Activated CD4-positive, alpha-beta memory T cell treated with anti-CD3 and anti-CD28 coated beads, Interleukin-2, amount 10 ng/mL, durations not matched to agents 7 days and 5 days (primary cell): ENCODE results near the gene AGPAT1. TPM values are rescaled to one million over a fixed set of nuclear protein-coding genes. Genes with fewer than 3 reads are reported as not detected.

ENCODE experiments used
- CTCF ChIA-PET: fragments of 350-600 bp; sonication (Branson Sonifier 250); formaldehyde crosslinking; loops from one replicate; lab custom pipeline; 2021; ENCODE audit warnings: antibody characterized with exemption, inconsistent platforms; lab: Charles Lee
- POLR2A ChIA-PET: fragments of 350-600 bp; sonication (Branson Sonifier 250); formaldehyde crosslinking; loops from one replicate; lab custom pipeline; 2021; ENCODE audit warnings: antibody characterized with exemption; lab: Charles Lee
- DNase-seq: peaks from one replicate; pipeline ENCODE4 v3.0.0-alpha.2; 2020
- H3K27ac Mint-ChIP-seq: one replicate; pipeline ENCODE4 v1.8.0; 2021; ENCODE audit warnings: mild to moderate bottlenecking, mixed read lengths
- H3K27me3 Mint-ChIP-seq: one replicate; pipeline ENCODE4 v1.8.0; 2021; ENCODE audit warnings: mixed read lengths
- H3K36me3 Mint-ChIP-seq: one replicate; pipeline ENCODE4 v1.8.0; 2021; ENCODE audit warnings: low read depth, mixed read lengths
- H3K4me1 Mint-ChIP-seq: one replicate; pipeline ENCODE4 v1.8.0; 2021; ENCODE audit warnings: mixed read lengths
- H3K4me3 Mint-ChIP-seq: one replicate; pipeline ENCODE4 v1.8.0; 2021; ENCODE audit warnings: mild to moderate bottlenecking, mixed read lengths
- H3K9me3 Mint-ChIP-seq: one replicate; pipeline ENCODE4 v1.8.0; 2021; ENCODE audit warnings: mixed read lengths
- total RNA-seq, 2 experiments: library from RNA; stranded (reverse); gene quantifications; one replicate each; pipeline ENCODE4 v1.2.3, GENCODE V29; 2021

AGPAT1 gene
- total RNA-seq, 2 experiments from 2014 or later, result 42.7 to 43.1 TPM

DNA sequence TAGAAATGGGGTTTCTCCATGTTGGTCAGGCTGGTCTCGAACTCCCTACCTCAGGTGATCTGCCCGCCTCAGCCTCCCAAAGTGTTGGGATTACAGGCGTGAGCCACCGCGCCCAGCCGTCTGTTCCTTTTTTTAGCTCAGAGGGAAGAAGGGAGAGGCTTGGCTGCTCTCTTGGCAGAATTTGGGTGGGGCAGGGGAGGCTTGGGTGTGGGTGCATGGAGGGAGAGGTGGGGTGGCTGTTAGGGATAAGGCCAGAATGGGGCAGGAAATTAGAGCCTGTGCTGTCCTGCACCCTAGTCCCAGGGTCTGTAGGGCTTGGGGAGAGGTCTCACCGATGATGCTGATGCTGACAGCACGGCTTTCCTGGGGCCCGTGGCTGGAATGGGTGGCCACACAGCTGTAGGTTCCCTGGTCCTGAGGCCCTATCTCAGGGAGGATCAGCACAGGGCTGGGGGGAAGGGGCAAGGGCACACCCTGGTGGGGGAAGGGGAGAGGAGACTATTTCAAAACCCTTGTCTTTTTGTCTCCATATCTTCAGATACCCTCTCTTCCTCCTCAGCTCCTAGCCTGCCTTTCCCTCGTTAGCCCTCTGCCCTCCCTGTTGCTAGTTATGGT is 6.1 kb upstream of the AGPAT1 start:
- H3K27ac Mint-ChIP-seq, result no peak overlapping the region
- POLR2A ChIA-PET, result interaction anchor here (8.0 kb wide), 1 partner anchor 9 kb away, joined by 155 read pairs; the partner anchor contains the start of genes GPSM3 and PBX2
- no peak overlapping the region for H3K4me3 Mint-ChIP-seq
- peaks cover 60% of the 10 kb centered on the region for H3K36me3 Mint-ChIP-seq
- no peak for DNase-seq
- CTCF ChIA-PET, result interaction anchor here (1.2 kb wide), 1 partner anchor 13 kb away, joined by 4 read pairs; no protein-coding TSS in a partner anchor
- no peaks in the 10 kb centered on the region for H3K27me3 Mint-ChIP-seq
- H3K4me1 Mint-ChIP-seq, result peaks cover 48% of the 10 kb centered on the region
- H3K9me3 Mint-ChIP-seq, result no peaks in the 10 kb centered on the region

GRCh38 chr6:32181148-32181702 is 5.3 kb upstream of the AGPAT1 start:
- Mint-ChIP-seq H3K9me3 (no peaks in the 10 kb centered on the region), H3K27ac (no peak overlapping the region), H3K36me3 (peaks cover 52% of the 10 kb centered on the region), H3K27me3 (no peaks in the 10 kb centered on the region), H3K4me3 (no peak overlapping the region), H3K4me1 (peaks cover 48% of the 10 kb centered on the region)
- POLR2A ChIA-PET, result interaction anchor here (8.0 kb wide), 1 partner anchor 10 kb away, joined by 155 read pairs; the partner anchor contains the start of genes GPSM3 and PBX2
- DNase-seq, result no peak
- CTCF ChIA-PET, result interaction anchor here (1.2 kb wide), 1 partner anchor 14 kb away, joined by 4 read pairs; no protein-coding TSS in a partner anchor

DNA sequence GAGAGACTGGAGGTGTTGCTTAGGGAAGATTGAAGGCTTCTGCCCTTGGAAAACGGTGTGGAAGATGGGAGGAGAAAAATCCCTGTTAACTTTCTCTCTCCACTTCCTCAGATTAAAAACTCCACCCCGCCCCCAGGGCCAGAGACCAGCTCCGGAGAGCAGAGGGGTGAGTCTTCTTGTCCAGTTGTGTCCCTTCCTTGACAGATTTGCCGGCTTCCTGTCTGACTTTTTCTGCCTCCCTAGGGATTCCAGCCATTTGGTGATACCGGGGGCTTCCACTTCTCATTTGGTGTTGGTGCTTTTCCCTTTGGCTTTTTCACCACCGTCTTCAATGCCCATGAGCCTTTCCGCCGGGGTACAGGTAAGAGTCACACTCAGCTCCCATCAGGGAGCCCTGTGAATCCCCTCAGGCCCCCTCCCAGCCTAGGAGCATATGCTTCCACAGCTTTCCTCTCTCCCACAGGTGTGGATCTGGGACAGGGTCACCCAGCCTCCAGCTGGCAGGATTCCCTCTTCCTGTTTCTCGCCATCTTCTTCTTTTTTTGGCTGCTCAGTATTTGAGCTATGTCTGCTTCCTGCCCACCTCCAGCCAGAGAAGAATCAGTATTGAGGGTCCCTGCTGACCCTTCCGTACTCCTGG is 4.0 kb upstream of the AGPAT1 start:
- Mint-ChIP-seq H3K4me1 (peaks cover 46% of the 10 kb centered on the region), H3K36me3 (peaks cover 43% of the 10 kb centered on the region), H3K4me3 (peak overlapping the region; percentile 34), H3K27ac (peak overlapping the region; percentile 90), H3K27me3 (no peaks in the 10 kb centered on the region), H3K9me3 (no peaks in the 10 kb centered on the region)
- ChIA-PET POLR2A (interaction anchor here (1.4 to 8.0 kb wide), 3 partner anchors 11 to 665 kb away, joined by 3 to 155 read pairs (median 31); partner anchors contain the start of genes ATF6B, FKBPL, GPSM3 and PBX2), CTCF (interaction anchor here (1.4 to 1.8 kb wide), 3 partner anchors 10 to 16 kb away, joined by 6 to 12 read pairs (median 8); partner anchors contain the start of genes GPSM3 and PBX2)
- no peak for DNase-seq

DNA sequence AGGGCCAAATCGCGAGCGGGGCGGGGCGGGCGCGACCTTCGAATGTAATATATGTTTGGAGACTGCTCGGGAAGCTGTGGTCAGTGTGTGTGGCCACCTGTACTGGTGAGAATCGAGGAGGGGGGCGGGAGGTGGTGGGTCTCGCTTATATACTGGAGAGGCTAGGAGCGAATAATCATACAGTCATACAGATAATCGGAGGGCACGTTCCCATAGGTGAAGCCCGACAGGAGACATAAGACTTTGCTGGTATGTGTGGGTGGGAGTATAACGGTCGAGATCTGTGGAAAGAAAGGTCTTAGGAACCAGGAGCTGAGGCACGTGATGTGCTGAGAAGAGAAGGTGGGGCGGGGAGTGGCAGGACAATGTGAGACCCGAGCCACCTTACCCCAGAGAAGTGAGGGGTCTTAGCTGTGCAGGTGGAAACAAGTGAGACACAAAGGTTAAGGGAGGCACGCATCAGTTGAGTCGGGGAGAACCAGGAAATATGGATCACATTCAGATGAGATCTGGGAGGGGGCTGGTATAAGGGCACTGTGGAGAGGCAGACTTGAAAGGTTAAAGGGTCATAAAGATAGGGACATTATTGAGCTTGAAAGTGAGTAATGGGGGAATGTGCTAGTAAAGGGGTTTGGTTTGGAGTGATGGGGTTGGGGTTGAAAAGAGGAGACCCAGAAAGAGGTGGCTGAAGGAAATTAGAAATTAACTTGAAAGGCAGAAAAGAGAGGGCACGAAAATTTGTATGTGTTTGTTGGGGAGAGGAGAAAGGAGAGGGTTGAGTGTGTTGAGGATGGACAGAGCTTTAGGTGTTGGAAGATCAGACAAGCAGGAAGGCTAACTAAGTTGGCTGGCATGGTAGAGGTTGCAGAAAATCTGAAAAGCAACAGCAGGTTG is 2.9 kb upstream of the AGPAT1 start:
- ChIA-PET POLR2A (interaction anchor here (1.4 to 8.0 kb wide), 3 partner anchors 12 to 666 kb away, joined by 3 to 155 read pairs (median 31); partner anchors contain the start of genes ATF6B, FKBPL, GPSM3 and PBX2), CTCF (interaction anchor here (1.4 to 1.8 kb wide), 3 partner anchors 11 to 17 kb away, joined by 6 to 12 read pairs (median 8); partner anchors contain the start of genes GPSM3 and PBX2)
- Mint-ChIP-seq H3K27me3 (no peaks in the 10 kb centered on the region), H3K4me3 (peak overlapping the region; percentile 91), H3K36me3 (peaks cover 37% of the 10 kb centered on the region), H3K27ac (peak overlapping the region; percentile 90), H3K9me3 (no peaks in the 10 kb centered on the region), H3K4me1 (peaks cover 54% of the 10 kb centered on the region)
- no peak for DNase-seq

DNA sequence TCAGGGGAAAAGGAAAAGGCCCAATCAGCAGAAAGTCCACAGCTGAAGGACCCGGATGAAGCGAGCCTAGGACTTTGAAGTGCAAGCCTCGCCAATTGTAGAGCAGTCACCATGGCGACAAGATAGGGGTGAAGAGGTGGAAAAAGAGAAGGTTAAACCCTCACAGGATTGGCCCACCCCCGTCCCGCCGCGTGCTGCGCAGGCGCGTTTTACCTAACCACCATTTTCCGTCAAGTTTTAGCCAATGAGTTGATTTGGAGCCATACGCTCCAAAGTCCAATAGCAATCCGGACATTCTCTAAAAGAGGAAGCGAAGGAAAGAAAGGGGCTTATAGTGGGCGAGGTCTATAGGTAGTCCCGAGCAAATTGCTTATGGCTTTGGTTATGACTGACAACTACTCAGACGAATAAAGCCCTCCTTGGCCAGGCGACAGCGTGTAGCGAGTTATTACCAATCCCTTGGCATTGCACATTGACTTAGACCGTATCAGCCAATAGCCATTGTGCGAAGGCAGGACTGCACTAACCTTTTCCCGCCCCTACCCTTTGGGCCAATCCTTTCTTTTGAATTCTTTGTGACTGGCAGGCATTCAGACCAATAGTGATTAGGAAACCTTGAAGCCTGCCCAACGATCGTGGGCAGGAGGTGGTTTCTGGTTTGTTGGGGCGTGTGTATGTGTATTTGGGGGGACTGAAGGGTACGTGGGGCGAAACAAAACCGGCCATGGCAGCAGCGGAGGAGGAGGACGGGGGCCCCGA is 2.1 kb upstream of the AGPAT1 start, which contains the start of gene RNF5:
RNF5 (plus strand) TSS at position 618 of the 759 bp plus-strand sequence; CDS start at position 725, 107 bp downstream.
- DNase-seq, result peak; percentile 95
- POLR2A ChIA-PET, result interaction anchor here (0.6 to 8.0 kb wide), 9 partner anchors 13 to 698 kb away, joined by 3 to 155 read pairs (median 3); partner anchors contain the start of genes ATF6B, DDX39B, DXO and EGFL8
- Mint-ChIP-seq H3K27ac (peak within 1 kb of the TSS; percentile 90), H3K4me3 (peak within 1 kb of the TSS; percentile 91), H3K4me1 (peaks cover 62% of the 10 kb centered on the region), H3K9me3 (no peaks in the 10 kb centered on the region), H3K27me3 (no peaks in the 10 kb centered on the region), H3K36me3 (peaks cover 31% of the 10 kb centered on the region)
- CTCF ChIA-PET, result interaction anchor here (1.0 to 2.4 kb wide), 3 partner anchors 18 to 23 kb away, joined by 4 to 20 read pairs (median 12); no protein-coding TSS in a partner anchor

- peak overlapping the region; percentile 90 for H3K27ac Mint-ChIP-seq
- H3K36me3 Mint-ChIP-seq, result peaks cover 27% of the 10 kb centered on the region
- no peaks in the 10 kb centered on the region for H3K9me3 Mint-ChIP-seq
- ChIA-PET POLR2A (interaction anchor here (0.6 to 8.0 kb wide), 9 partner anchors 12 to 795 kb away, joined by 3 to 155 read pairs (median 3); partner anchors contain the start of genes ATF6B, DDX39B, DXO and EGFL8), CTCF (interaction anchor here (1.0 to 2.4 kb wide), 2 partner anchors 18 to 22 kb away, joined by 4 to 20 read pairs; no protein-coding TSS in a partner anchor)
- peak; percentile 50 for DNase-seq
- H3K4me3 Mint-ChIP-seq, result peak overlapping the region; percentile 91
- H3K27me3 Mint-ChIP-seq, result no peaks in the 10 kb centered on the region
- H3K4me1 Mint-ChIP-seq, result peaks cover 66% of the 10 kb centered on the region
These were observed 1.4 kb upstream of the AGPAT1 start for GRCh38 chr6:32177183-32177787.

DNA sequence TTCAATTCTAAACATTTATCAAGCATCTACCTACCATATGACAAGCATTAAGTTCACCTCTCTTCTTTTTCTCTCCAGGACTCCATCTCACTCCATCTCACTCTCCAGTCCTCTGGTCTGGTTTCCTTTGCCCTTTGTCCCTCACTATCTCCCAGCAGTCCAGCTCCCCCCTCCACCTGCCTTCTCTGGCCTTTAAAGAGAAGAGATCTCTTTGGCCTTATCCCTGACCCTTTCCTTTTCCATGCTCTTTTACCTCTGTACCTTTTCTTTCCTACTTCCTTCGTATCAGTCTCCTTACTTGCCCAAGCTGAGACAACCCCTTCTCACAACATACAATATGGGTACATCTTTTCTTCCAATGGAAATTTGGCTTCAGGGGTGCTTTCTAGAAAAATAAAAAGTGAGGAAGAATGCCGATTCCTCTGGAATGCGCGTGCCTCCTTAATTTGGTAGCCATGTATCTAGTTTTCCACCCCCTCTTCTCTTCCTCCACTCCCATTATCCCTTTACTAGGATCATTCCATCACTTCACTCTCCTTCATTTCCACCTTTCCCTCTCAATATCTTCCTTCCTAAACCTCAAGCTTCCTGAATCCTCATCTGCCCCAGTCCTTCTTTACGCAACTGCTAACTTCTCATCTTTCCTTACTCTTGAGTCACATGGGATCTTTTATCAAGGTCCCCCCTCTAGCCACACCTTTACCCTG is 745 bp upstream of the AGPAT1 start:
- DNase-seq, result no peak
- peaks cover 66% of the 10 kb centered on the region for H3K4me1 Mint-ChIP-seq
- ChIA-PET POLR2A (interaction anchor here (0.6 to 8.0 kb wide), 8 partner anchors 15 to 795 kb away, joined by 3 to 155 read pairs (median 4); partner anchors contain the start of genes ATF6B, DXO, FKBPL and GPSM3), CTCF (interaction anchor here (0.5 to 2.4 kb wide), 3 partner anchors 16 to 203 kb away, joined by 3 to 20 read pairs (median 3); partner anchors contain the start of gene GPSM3)
- peak overlapping the region; percentile 90 for H3K27ac Mint-ChIP-seq
- H3K27me3 Mint-ChIP-seq, result no peaks in the 10 kb centered on the region
- H3K36me3 Mint-ChIP-seq, result peaks cover 27% of the 10 kb centered on the region
- H3K9me3 Mint-ChIP-seq, result no peaks in the 10 kb centered on the region
- peak overlapping the region; percentile 91 for H3K4me3 Mint-ChIP-seq

GRCh38 chr6:32175322-32175710 is 568 bp downstream of the AGPAT1 start:
- Mint-ChIP-seq H3K4me1 (peaks cover 62% of the 10 kb centered on the region), H3K4me3 (peak overlapping the region; percentile 91), H3K27ac (peak overlapping the region; percentile 51), H3K9me3 (no peaks in the 10 kb centered on the region), H3K27me3 (no peaks in the 10 kb centered on the region), H3K36me3 (peaks cover 23% of the 10 kb centered on the region)
- ChIA-PET POLR2A (no interaction called here), CTCF (no interaction called here)
- no peak for DNase-seq

GRCh38 chr6:32174416-32174815 is 1.5 kb downstream of the AGPAT1 start:
- Mint-ChIP-seq H3K9me3 (no peaks in the 10 kb centered on the region), H3K27ac (no peak overlapping the region), H3K4me3 (peak overlapping the region; percentile 91), H3K36me3 (peaks cover 28% of the 10 kb centered on the region), H3K27me3 (no peaks in the 10 kb centered on the region), H3K4me1 (peaks cover 54% of the 10 kb centered on the region)
- DNase-seq, result no peak
- ChIA-PET CTCF (no interaction called here), POLR2A (no interaction called here)

DNA sequence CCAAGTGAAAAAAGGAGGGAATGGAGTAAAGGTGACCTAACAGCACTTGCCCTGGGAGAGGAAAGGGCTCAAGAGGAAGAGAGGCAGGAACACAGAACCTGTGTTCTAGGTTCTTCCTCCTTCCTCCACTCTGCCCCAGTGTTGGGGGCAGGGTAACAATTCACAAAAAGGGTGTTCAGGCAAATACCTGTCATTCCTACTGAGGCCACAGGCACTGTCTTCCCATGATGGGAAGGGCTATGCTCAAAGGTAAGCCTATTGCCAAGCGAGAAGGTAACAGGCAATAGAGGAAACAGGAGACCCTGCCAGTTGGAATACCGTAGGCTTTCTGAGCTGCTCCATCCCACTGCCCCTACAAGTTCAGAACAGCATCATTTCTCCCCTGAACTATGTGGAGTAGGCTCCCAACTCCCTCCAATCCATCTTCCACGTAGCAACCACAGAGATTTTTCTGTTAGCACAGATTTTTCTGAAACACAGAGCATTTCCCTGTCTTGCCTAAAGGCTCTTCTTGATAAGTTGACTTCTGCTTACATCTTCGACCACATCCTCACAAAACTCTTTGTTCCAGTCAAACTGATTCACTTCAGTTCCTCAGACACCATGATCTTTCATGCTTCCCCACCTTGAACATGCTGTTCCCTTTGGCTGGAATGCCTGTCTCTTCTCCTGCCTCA is 2.7 kb downstream of the AGPAT1 start:
- no peak for DNase-seq
- Mint-ChIP-seq H3K27ac (no peak overlapping the region), H3K9me3 (no peaks in the 10 kb centered on the region), H3K36me3 (peaks cover 28% of the 10 kb centered on the region), H3K27me3 (no peaks in the 10 kb centered on the region), H3K4me1 (peaks cover 44% of the 10 kb centered on the region), H3K4me3 (no peak overlapping the region)
- ChIA-PET CTCF (no interaction called here), POLR2A (no interaction called here)
